Left lung (tissue), 10 donors: Measurements from ENCODE around the gene RILPL2. TPM values are rescaled to one million over a fixed set of nuclear protein-coding genes. Genes with fewer than 3 reads are reported as not detected.
A peak's percentile ranks its signal among the peaks of the same experiment; 100 is the strongest.
"Not testable (repeated sequence)": the region's sequence is repeated elsewhere in the genome, so short reads cannot be mapped to it uniquely, and the experiment has no call there.

ENCODE experiments used
- ATAC-seq: fragments of 200-7000 bp; cut with Tn5 transposase; one replicate; pipeline ENCODE4 v1.9.1; 2020; ENCODE audit warnings: moderate library complexity
- DNase-seq, 4 donors: peaks; one replicate each; pipeline ENCODE4 v3.0.0-alpha.2; 2013 to 2020
- H3K27ac ChIP-seq, 2 donors: fragments of 200-600 bp; sonication (generic) in 1 of 2; one replicate each; pipeline versions ENCODE4 v1.5.0 to v1.8.0; 2020 to 2021
- H3K27me3 ChIP-seq, 2 donors: fragments of 200-600 bp; sonication (generic) in 1 of 2; one replicate each; pipeline versions ENCODE4 v1.5.0 to v1.8.0; 2020 to 2021
- H3K36me3 ChIP-seq, 2 donors: fragments of 200-600 bp; sonication (generic) in 1 of 2; one replicate each; pipeline versions ENCODE4 v1.5.0 to v1.8.0; 2020 to 2021
- H3K4me1 ChIP-seq, 2 donors: fragments of 200-600 bp; one replicate each; pipeline ENCODE4 v1.8.0; 2021
- H3K4me3 ChIP-seq, 2 donors: fragments of 200-600 bp; sonication (generic) in 1 of 2; one replicate each; pipeline versions ENCODE4 v1.5.0 to v1.8.0; 2020 to 2021; ENCODE audit warnings: mild to moderate bottlenecking in 1 of 2
- H3K9me3 ChIP-seq, 2 donors: fragments of 200-600 bp; sonication (generic) in 1 of 2; one replicate each; pipeline versions ENCODE4 v1.5.0 to v1.8.0; 2020 to 2021
- intact Hi-C, 2 donors: fragments of 100-400 bp; cut with DNase I; formaldehyde crosslinking; loops; one replicate each; pipeline versions ENCODE4 v1.11.2 to v1.14.2; 2022
- polyA plus RNA-seq, 6 donors: library from polyadenylated mRNA; unstranded; fragments of 120-200 nt; gene quantifications; one replicate each; pipeline ENCODE4 v1.2.1, GENCODE V29; 2013; ENCODE audit not compliant: insufficient read length in 6 of 6
- total RNA-seq, 2 donors: library from RNA; stranded (reverse); fragmentation: NEBNext Ultra II Directional; extraction: Animal tissue kit (Norgen Biotek cat#: 25700); gene quantifications; one replicate each; pipeline ENCODE4 v1.2.1, GENCODE V29; 2021
- TF ChIP-seq, protein P1 (sequence below), 2 donors: fragments of 200-600 bp; sonication (generic) in 1 of 2; IDR thresholded peaks; one replicate each; pipeline versions ENCODE4 v1.5.0 to v1.8.0; 2021; ENCODE audit warnings: antibody characterized with exemption in 2 of 2
- donor health status: DM: no; HTN: yes; CAD: no.
- donor health status: DM: no; HTN: no; CAD: no.

RILPL2 gene
- total and polyA plus RNA-seq, 8 donors = 4.6 to 14.0 (median 5.4) TPM

DNA sequence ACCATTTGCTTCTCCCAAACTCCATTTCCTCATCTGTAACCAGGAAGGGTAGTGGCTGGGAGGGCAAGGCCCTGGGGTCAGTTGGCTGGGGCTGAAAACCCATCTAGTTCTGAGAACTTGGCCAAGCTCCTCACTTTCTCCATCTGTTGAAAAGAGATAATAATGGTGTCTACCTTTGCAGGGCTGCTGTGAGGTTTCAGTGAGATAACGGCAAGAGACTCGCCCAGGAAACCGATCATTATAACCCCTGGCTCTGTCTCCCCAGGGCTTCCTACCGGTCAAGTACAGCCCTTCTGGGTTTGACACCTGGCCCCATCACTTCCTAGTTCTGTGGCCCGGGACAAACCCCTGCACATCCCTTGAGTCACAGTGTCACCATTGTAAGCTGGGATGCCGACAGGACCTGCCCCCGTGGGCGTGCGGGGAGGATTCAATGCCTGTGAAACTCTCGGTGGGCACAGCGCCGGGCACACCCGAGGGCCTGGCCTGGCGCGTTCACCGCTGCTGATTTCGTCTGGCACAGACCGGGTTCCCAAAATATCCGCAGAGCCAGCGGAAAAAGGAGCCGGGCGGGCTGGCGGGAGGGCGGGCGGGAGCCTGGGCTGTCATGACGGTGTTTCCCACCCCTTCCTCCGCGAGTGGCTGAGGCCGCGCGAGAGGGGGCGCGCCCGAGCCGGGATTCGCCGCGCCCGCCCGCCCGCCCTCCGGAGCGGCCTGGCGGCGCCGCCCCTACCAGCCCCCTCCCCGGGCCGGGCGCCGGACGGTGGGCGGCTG is 48.1 kb downstream of the RILPL2 start:
- Histone ChIP-seq H3K4me1 (peaks cover 31 to 69% of the 10 kb centered on the region in 2 donors), H3K27me3 (no peaks in the 10 kb centered on the region), H3K9me3 (no peaks in the 10 kb centered on the region), H3K27ac (peak overlapping the region; percentile 89 to 93), H3K4me3 (peak overlapping the region; percentile 45 to 60), H3K36me3 (peaks cover 0 to 26% of the 10 kb centered on the region in 2 donors)
- peak; percentile 58 for ATAC-seq
- intact Hi-C loops = loop anchor here in 1 of 2 donors (5.0 kb wide), 1 partner anchor 194 kb away; the partner anchor contains the start of gene TMED2
- TF ChIP-seq, protein P1, sequence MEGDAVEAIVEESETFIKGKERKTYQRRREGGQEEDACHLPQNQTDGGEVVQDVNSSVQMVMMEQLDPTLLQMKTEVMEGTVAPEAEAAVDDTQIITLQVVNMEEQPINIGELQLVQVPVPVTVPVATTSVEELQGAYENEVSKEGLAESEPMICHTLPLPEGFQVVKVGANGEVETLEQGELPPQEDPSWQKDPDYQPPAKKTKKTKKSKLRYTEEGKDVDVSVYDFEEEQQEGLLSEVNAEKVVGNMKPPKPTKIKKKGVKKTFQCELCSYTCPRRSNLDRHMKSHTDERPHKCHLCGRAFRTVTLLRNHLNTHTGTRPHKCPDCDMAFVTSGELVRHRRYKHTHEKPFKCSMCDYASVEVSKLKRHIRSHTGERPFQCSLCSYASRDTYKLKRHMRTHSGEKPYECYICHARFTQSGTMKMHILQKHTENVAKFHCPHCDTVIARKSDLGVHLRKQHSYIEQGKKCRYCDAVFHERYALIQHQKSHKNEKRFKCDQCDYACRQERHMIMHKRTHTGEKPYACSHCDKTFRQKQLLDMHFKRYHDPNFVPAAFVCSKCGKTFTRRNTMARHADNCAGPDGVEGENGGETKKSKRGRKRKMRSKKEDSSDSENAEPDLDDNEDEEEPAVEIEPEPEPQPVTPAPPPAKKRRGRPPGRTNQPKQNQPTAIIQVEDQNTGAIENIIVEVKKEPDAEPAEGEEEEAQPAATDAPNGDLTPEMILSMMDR (IDR thresholded peaks at IDR 0.05) = no peak
- peak; percentile 68 to 93 (median 84) for DNase-seq

DNA sequence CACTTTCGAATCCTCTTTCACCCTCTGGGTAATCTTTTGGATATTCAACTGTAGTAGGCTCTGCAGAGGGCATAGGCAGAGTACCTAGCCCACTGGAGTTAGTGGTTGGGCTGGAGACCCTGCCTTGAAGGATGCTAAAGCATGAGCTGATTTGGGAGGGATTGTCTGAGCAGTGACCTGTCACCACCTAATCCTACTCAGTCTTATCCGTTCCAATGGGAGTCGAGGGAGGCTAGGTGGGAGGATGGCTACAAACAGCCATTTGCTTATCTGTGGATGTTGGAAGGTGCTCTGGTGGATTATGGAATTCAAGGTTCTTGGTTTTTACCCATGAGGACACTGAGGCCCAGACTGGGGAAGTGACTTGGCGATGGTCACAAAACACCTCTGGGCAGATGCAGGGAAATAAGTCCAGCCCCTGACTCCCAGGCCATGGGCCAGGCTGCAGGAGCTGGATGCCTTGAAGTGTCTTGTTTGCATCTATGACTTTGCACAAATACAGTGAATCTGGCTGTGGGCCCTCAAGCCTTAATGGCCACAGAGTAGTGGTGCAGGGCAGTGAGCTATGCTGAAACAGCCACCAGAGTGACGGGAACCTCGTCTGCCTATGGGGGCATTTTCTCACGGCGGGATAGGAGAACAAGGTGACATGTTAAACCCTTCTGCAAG is 48.8 kb downstream of the RILPL2 start:
- ATAC-seq = no peak
- Histone ChIP-seq H3K27me3 (no peaks in the 10 kb centered on the region), H3K36me3 (peaks cover 0 to 19% of the 10 kb centered on the region in 2 donors), H3K4me3 (peak overlapping the region in 1 of 2 donors; percentile 60), H3K27ac (peak overlapping the region; percentile 89 to 93), H3K4me1 (peaks cover 31 to 66% of the 10 kb centered on the region in 2 donors), H3K9me3 (no peaks in the 10 kb centered on the region)
- DNase-seq = no peak
- intact Hi-C loops = loop anchor here in 1 of 2 donors (5.0 kb wide), 1 partner anchor 195 kb away; the partner anchor contains the start of gene TMED2
- TF ChIP-seq, protein P1 (IDR thresholded peaks at IDR 0.05) = no peak

DNA sequence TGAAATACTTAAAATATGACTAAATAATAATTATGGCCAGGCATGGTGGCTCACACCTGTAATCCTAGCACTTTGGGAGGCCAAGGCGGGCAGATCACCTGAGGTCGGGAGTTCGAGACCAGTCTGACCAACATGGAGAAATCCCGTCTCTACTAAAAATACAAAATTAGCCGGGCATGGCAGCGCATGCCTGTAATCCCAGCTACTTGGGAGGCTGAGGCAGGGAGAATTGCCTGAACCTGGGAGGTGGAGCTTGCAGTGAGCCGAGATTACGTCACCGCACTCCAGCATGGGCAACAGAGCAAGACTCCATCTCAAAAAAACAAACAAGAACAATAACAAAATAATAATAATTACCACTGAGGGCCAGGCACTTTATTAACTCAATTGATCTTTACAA is 50.9 kb downstream of the RILPL2 start:
- H3K4me3 ChIP-seq, DNase-seq, H3K36me3 ChIP-seq, H3K27ac ChIP-seq, H3K27me3 ChIP-seq, H3K9me3 ChIP-seq, ATAC-seq: not testable (repeated sequence)
- H3K4me1 ChIP-seq = peaks cover 18 to 45% of the 10 kb centered on the region in 2 donors
- intact Hi-C loops = loop anchor here in 1 of 2 donors (5.0 kb wide), 1 partner anchor 197 kb away; the partner anchor contains the start of gene TMED2

DNA sequence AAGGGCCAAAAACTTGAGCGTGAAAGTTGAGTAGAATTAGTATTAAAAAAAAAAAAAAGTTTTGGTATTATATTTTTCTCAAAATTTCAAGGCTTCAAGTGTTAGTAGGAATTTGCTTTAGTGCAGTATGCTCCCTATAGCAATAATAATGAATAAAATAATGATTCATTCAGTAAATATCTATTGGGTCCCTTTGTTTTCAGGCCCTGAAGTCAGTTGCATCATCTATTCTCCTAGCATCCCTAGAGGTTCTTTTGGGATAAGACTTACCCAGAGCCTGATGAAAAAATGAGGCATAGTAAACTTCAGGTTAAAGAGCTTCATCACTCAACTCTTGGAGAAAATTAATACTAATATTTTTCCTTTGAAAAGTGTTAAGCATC is 51.5 kb downstream of the RILPL2 start:
- intact Hi-C loops = loop anchor here in 1 of 2 donors (5.0 kb wide), 1 partner anchor 197 kb away; the partner anchor contains the start of gene TMED2
- H3K4me1 ChIP-seq = peaks cover 12 to 40% of the 10 kb centered on the region in 2 donors
- no peaks in the 10 kb centered on the region for H3K9me3 ChIP-seq
- H3K27ac ChIP-seq = peak overlapping the region in 1 of 2 donors; percentile 87
- H3K27me3 ChIP-seq = no peaks in the 10 kb centered on the region
- TF ChIP-seq, protein P1 (IDR thresholded peaks at IDR 0.05) = no peak
- peak overlapping the region; percentile 79 to 80 for H3K4me3 ChIP-seq
- DNase-seq = no peak
- H3K36me3 ChIP-seq = no peaks in the 10 kb centered on the region
- ATAC-seq = no peak

DNA sequence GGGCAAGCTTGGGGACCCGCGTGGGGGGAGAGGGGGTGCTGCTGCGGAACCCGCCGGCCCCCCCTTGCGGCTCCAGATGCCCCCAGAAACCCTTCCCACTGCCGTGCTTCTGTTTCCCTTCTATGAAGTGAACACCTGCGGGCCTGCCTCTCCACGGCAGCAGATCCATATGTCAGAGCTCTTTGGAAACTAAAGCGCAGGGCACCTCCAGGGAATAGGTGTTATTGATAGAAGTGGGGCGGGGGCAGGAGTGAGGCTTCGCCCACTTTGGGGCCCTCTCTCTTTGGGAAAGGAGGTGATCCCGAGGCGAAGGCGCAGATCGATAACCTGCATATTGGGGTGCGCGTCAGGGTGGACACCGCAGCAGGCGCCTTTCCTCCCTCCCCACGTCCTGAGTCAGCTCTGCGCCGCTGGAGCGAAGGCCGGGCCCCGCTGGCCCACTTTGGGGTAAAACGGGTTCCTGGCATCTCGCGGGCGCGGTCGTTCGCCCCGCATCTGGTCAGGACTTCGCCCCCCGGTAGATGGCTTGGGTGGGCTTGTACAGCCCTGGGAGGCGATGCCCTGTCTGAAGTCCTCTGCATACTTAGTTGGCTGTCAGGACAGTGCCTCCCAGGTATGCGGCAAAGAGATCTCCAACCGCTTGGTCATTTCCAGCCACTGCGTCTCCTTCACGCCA is 52.0 kb downstream of the RILPL2 start:
- TF ChIP-seq, protein P1 (IDR thresholded peaks at IDR 0.05) = no peak
- no peaks in the 10 kb centered on the region for H3K9me3 ChIP-seq
- intact Hi-C loops = no loop called here
- peaks cover 11 to 36% of the 10 kb centered on the region in 2 donors for H3K4me1 ChIP-seq
- H3K36me3 ChIP-seq = no peaks in the 10 kb centered on the region
- peak overlapping the region; percentile 69 to 87 for H3K27ac ChIP-seq
- peak in 2 of 4 donors; percentile 44 to 87 for DNase-seq
- no peak for ATAC-seq
- H3K4me3 ChIP-seq = peak overlapping the region; percentile 79 to 80
- no peaks in the 10 kb centered on the region for H3K27me3 ChIP-seq
